Kidney tubule cell (primary cell): Measurements from ENCODE around the gene JOSD2.

ENCODE experiments used
- DNase-seq: peaks from one replicate; pipeline ENCODE4 v3.0.0-alpha.2; 2018; ENCODE audit warnings: low spot score

JOSD2 gene

DNA sequence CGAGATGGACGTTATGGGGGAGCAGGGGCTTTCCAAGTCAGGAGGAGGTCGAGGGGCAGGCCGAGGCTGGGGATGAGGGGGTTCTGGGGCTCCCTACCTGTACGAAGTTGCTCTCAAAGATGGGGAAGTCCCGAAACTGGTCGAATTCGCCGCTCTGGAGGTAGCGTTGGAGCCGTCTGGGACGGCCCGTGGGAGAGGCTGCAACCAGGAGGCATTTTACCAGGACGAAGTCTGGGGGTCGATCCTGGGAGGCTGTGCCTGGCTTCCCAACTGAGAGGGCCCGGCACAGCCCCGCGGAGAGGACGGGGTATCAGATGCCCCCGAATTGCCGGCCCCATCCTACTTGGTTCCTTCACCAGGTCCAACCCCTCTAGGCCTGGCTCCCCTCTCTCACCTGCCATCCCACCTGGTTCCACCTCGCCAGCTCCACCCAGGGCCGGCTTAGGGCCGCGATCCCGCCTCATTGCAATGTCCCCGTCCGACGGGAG, 35.2 kb downstream of the JOSD2 start:
- DNase-seq: no peak

DNA sequence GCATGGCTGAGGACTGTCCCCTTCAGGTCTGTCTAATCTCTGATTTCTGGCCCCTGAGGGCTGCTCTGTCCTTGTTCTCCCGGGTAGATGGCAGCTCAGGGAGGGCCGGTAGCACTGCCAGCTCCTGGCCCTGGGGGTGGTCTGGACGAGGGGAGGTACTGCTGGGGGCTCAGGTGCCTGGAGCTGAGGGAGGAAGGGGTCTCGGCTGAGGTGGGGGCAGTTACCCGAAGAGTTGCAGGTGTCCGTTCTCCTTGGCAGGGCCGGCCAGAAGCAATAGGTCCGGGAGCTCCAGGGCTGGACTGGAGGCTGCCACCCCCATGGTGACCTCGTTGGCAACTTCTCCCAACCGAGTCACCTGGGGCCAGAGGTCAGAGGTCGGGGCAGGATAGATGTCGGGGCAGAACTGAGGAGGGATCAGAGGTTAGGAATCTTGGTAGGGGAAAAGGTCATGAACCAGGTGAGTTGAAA, 35.9 kb downstream of the JOSD2 start:
- DNase-seq: no peak

DNA sequence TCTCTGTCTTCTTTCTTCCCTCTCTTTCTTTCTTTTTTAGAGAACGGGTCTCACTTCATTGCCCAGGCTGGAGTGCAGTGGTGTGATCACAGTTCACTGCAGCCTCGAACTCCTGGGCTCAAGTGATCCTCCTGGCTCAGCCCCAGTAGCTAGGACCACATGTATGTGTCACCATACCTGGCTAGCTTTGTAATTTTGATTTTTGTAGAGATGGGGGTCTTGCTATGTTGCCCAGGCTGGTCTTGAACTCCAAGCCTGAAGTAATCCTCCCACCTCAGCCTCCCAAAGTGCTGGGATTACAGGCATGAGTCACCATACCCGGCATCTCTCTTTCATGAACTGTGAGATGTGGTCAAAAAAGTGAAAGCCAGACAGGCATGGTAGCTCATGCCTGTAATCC, 37.7 kb downstream of the JOSD2 start:
- DNase-seq: peak; percentile 24

DNA sequence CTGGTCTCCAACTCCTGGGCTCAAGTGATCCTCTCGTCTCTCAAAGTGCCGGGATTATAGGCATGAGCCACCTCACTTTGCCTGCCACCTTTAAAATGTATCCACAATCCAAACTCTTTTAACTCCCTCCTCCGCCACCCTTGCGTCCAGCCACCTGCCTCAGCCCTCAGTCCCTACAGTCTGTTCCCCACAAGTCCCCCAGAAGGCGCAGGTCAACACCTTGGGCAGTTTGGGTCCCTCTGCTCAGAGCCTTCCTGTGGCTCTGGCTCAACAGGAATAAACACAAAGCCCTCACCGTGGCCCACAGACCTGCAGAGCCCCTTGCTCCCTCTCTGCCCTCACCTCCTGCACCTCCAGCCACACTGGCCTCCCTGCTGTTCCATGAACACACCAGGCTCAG, 42.2 kb downstream of the JOSD2 start:
- no peak for DNase-seq

DNA sequence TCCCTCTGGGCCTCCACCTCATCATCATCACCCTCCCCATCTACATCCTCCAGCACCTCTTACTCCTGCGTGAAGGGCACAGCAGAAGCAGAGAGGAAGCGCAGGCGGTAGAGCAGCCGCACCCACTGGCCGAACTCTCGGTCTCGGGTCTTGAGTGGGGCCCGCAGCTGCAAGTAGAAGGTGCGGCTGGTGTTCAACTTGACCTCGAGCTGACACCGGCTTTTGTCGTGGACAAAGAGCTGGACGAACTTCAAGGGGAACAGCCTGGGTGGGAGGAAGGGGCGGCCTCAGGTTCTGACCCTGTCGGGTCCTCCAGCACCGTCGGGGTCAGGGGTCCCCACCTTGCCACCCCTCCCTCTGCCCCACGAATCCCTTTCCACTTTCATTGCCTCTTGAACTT, 43.4 kb downstream of the JOSD2 start:
- no peak for DNase-seq

DNA sequence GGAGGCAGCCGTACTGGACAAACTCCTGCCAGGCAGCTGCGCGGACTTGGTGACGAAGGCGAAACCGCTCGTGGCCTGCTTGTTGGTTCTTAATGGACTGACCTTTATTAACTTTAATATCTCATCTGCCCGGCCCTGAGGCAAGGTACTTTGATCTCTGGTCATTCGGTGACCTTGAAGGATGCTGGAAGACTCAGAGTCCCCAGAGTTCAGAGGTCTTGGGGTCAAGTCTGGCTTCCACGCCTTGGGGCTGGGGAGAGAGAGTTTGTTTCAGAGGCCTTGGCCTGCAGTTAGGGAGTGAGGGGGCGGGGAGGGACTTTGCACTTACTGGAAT, 44.3 kb downstream of the JOSD2 start:
- DNase-seq: no peak

DNA sequence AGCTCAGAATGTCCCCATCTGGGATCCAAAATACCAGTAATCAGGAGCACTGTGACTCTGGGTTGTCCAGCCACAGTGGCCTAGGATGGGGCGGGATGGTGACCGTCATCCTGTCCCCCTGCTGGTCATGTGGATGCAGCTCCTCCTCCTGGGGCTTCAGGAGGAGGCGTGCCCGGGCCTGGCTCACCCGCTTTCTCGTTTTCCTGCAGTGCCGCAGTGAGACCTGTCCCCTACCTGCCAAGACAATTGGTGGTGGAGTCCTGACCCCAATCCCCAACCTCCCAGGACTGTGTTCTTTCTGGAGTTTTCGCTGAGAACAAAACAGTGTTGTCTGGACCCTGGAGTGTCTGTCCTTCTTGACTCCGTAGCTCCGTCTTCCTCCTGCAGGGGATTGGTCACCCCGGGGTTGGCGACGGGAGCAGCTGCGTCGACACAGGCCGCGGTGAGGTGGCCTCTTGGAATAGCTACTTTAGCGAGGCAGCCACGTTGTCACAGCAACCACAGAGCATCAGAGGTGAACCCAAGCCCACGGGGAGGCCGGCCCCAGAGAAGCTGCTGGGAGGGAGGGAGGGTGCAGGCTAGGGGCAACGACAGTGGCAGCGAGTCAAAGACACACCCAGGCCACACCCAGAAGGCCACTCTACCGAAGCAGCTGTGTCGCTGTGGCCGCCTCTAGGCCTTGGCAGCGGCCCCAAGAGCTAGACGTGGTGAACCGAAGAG, 44.8 kb downstream of the JOSD2 start:
- no peak for DNase-seq

DNA sequence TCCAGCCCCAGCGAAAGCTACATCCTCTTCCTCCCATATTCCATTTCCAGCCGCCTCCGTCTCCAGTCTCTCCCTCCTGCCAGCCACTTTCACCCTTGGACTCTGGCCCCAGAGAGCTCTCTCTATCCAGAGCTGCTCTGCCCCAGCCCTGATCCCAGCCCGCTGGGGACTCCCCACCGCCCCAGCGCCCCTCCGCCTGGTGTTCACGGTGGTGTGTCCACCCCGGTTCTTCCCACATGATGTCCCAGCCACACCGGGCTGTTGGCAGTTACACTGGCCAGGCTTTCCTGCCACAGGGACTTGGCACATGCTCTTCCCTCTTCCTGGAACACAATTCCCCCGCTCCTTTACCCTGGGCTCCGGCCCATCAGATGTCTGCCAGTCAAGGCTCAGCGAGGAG, 46.0 kb downstream of the JOSD2 start:
- no peak for DNase-seq

DNA sequence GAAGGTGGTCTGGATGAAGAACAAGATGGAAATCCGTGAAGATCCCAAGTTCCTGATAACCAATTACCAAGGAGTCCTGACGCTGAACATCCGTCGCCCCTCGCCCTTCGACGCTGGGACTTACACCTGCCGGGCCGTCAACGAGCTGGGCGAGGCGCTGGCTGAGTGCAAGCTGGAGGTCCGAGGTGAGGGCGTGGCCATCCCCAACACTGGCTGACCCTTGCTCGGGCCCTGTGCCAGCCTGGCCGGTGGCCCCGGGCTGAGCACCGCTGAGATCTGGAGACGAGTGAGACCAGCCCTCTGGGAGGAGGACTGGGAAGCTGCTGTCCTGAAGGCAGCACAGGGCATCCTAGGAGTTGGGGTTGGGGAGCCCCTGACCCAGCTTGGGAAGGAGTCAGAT, 46.6 kb downstream of the JOSD2 start:
- no peak for DNase-seq

DNA sequence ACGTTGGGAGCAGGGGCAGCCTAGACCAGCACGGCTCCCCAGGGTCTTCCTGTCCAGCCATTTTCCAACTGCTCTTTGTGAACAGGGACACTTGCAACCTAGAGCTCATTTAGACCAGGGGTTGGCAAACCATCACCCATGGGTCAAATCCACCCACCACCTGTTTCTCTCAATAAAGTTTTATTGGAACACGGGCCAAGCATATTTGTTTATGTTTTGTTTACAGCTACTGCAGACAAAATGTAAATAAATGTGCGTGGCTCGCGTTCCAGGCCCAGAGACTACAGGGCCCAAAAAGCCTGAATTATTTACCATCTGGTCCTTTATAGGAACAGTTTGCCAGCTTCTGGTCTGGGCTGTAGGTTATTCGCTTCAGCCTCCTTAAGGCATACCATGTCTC, 48.0 kb downstream of the JOSD2 start:
- no peak for DNase-seq

DNA sequence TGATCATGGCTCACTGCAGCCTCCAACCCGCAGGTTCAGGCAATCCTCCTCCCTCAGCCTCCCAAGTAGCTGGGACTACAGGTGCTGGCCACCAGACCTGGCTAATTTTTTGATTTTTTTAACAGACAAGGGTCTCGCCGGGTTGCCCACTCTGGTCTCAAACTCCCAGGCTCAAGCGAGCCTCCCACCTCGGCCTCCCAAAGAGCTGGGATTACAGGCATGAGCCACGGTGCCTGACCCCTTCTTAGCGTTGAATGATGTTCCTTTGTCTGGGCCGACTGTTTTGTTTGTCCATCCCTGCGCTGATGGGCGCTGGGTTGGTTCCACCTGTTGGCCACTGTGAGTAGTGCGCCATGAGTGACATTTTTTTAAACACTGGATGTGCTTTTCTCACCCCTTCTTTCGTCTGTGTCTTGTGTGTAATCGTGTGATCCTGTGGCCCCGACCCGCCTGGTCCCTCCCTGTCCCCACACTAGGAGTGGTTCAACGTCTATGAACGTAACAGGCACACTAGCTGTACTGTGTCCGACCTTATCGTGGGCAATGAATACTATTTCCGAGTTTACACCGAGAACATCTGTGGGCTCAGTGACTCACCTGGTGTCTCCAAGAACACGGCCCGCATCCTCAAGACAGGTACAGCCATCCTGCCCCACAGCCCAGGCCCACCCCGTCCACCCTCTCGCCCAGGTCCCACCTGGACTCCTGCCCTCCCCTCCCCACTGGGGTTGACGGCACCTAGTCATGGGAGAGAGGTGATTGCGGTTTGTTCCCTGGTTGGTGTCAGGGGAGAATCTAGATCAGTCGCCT, 49.7 kb downstream of the JOSD2 start:
- peak; percentile 77 for DNase-seq

DNA sequence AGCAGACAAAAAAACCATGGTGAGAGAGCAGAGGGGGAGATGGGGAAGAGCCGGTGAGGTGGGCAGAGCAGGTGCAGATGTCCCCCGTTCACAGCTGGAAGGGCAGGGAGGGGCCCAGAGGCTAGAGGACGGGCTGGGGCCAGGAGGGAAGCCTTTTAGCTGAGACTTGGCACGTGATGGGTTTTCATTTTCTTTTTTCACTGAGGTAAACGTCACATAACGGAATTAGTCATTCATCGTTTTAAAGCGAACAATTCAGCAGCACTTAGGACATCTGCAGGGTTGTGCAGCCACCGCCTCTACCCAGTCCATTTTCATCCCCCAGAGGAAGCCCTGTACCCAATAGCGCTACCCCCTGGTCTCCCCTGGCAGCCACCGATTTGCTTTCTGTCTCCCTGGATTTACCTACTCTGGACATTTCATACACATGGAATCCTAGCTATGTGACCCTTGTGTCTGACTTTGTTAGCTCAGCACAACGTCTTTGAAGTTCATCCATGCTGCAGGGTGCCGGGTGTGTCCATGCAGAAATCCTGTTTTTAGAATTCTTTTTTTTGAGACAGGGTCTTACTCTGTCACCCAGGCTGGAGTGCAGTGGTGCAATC, 50.7 kb downstream of the JOSD2 start:
- DNase-seq: peak; percentile 95

DNA sequence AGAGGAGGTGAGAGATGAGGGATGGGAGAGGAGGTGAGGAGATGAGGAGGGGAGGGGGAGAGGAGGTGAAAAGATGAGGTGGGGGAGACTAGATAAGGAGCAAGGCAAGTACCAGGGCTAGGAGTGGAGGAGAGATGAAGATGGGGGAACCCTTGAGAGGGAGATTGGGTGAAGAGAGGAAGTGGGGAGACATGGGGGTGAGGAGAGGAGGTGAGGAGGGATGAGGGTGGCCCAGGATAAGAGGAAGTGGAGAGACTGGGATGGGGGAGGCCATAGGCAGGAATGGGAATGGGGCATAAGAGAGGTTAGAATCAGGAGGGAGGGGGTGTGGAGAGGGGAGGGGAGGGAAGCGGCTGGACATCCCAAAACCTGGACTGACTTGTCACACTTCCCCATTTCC, 51.4 kb downstream of the JOSD2 start:
- no peak for DNase-seq

DNA sequence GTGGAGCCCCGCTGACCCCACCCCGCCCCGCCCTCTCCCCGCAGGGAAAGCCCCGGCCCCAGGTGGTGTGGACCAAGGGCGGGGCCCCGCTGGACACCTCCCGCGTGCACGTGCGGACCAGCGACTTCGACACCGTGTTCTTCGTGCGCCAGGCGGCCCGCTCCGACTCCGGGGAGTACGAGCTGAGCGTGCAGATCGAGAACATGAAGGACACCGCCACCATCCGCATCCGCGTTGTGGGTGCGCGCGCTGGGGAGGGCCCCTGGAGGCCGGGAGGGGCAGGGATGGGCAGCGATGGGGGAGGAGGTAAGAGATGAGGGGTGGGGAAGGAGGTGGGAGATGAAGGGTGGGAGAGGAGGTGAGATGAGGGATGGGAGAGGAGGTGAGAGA, 51.9 kb downstream of the JOSD2 start:
- no peak for DNase-seq

DNA sequence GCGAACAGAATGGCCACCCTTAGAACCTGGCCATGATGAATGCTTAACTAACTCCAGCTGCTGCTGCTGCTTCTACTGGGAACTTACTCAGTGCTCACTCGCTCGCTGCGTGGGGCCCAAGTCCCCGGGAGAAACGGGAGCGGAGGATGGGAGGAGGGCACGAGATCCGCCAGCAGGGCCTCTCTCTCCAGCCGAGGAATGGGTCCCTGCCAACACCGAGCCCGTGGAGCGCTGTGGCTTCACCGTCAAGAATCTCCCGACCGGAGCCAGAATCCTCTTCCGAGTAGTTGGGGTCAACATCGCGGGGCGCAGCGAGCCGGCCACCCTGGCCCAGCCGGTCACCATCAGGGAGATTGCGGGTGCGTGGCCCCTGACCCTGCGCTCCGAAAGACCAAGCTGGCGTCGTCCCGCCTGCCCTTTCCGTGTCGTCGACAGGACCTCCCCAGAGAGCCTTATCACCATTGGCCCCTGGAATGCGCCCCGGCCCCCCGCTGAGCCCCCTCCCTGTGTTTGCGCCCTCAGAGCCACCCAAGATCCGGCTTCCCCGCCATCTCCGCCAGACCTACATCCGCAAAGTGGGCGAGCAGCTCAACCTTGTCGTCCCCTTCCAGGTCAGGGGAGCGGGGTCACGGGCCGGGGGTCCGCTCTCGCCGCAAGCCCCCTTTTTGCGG, 52.5 kb downstream of the JOSD2 start:
- DNase-seq: peak; percentile 29

DNA sequence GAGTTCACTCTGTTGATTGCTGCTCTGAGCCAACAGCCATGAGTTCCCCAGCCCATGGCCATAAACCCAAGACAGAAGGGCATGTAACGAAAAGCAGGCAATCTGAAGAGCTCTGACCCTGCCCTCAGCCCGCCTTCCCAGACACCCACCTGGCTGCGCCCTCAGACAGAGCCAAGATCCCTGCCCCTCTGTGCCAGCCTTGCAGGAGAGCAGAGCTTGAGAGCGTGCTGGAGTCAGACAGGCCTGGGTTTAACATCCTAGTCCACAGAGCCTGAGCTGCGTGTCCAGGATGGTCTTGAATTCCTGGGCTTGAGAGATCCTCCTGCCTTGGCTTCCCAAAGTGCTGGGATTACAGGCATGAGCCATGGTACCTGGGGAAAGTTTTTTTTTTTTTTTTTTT, 53.7 kb downstream of the JOSD2 start:
- no peak for DNase-seq
